B cell (primary cell): ENCODE results near the gene ARHGAP22. TPM values are rescaled to one million over a fixed set of nuclear protein-coding genes. Genes with fewer than 3 reads are reported as not detected.

Experiments
- ATAC-seq: fragments of 200-7000 bp; cut with Tn5 transposase; one replicate; pipeline ENCODE4 v1.10.0; 2021; ENCODE audit warnings: low read depth, mild to moderate bottlenecking, moderate number of reproducible peaks, moderate library complexity
- CTCF ChIA-PET: fragments of 350-600 bp; sonication (Branson Sonifier 250); formaldehyde crosslinking; loops from one replicate; lab custom pipeline; 2021; ENCODE audit warnings: antibody characterized with exemption, inconsistent platforms; lab: Charles Lee
- POLR2A ChIA-PET: fragments of 350-600 bp; sonication (Branson Sonifier 250); formaldehyde crosslinking; loops from one replicate; lab custom pipeline; 2021; ENCODE audit warnings: antibody characterized with exemption; lab: Charles Lee
- DNase-seq: peaks from one replicate; pipeline ENCODE4 v3.0.0; 2013
- H2AFZ ChIP-seq: 2 replicates; pipeline ENCODE4 v1.6.1; 2012; ENCODE audit warnings: mild to moderate bottlenecking, low read depth, low read length; ENCODE audit not compliant: insufficient read depth, poor library complexity, severe bottlenecking
- H3K27ac ChIP-seq, 2 donors: 1 replicate in 1 of 2; 2 replicates in 1 of 2; pipeline ENCODE4 v1.5.1; 2012 to 2013; ENCODE audit warnings: low read length in 2 of 2, mild to moderate bottlenecking in 2 of 2, moderate library complexity in 1 of 2
- H3K27me3 ChIP-seq, 4 experiments: fragments of 200-600 bp in 1 of 4; sonication (generic) in 1 of 4; replicated peaks in 1 of 4; 1 replicate in 2 of 4; 2 replicates in 2 of 4; pipeline versions ENCODE4 v1.6.1 to v1.7.0; 2013 to 2016; ENCODE audit warnings: low read length in 3 of 4, mild to moderate bottlenecking in 2 of 4, mixed read lengths in 1 of 4, moderate library complexity in 1 of 4; ENCODE audit not compliant: insufficient read depth in 4 of 4, control insufficient read depth in 3 of 4; ENCODE audit errors: control extremely low read depth in 1 of 4
- H3K36me3 ChIP-seq, 2 experiments: replicated peaks in 1 of 2; 1 replicate in 1 of 2; 2 replicates in 1 of 2; pipeline versions ENCODE4 v1.6.1 to v1.7.1; 2013; ENCODE audit warnings: low read length in 1 of 2; ENCODE audit not compliant: insufficient read depth in 2 of 2, control insufficient read depth in 1 of 2; ENCODE audit errors: control extremely low read depth in 1 of 2, extremely low read depth in 1 of 2
- H3K4me1 ChIP-seq, 2 donors: fragments of 200-600 bp in 1 of 2; sonication (generic) in 1 of 2; 1 replicate in 1 of 2; 2 replicates in 1 of 2; pipeline versions ENCODE4 v1.5.1 to v1.6.1; 2013 to 2017; ENCODE audit warnings: low read length in 2 of 2; ENCODE audit not compliant: control insufficient read depth in 2 of 2, insufficient read depth in 2 of 2
- H3K4me2 ChIP-seq: replicated peaks from 2 replicates; pipeline ENCODE3; 2012; ENCODE audit warnings: mild to moderate bottlenecking, low read depth, low read length; ENCODE audit not compliant: poor library complexity, severe bottlenecking
- H3K4me3 ChIP-seq, 5 experiments: fragments of 200-600 bp in 1 of 5; sonication (generic) in 1 of 5; 1 replicate in 3 of 5; 2 replicates in 2 of 5; pipeline versions ENCODE4 v1.5.1 to v1.7.0; 2011 to 2016; ENCODE audit warnings: low read length in 4 of 5, mild to moderate bottlenecking in 4 of 5, low read depth in 2 of 5, control low read depth in 1 of 5, moderate library complexity in 1 of 5; ENCODE audit not compliant: insufficient read depth in 1 of 5; ENCODE audit errors: control extremely low read depth in 1 of 5, extremely low read depth in 1 of 5
- H3K79me2 ChIP-seq: fragments of 200-600 bp; sonication (generic); one replicate; pipeline ENCODE4 v1.6.0; 2016; ENCODE audit warnings: low read length; ENCODE audit not compliant: control insufficient read depth, insufficient read depth
- H3K9ac ChIP-seq: fragments of 200-600 bp; sonication (generic); 2 replicates; pipeline ENCODE4 v1.6.1; 2017; ENCODE audit warnings: mild to moderate bottlenecking, low read length, moderate library complexity
- H3K9me3 ChIP-seq, 3 donors: one replicate each; pipeline versions ENCODE4 v1.6.1 to v1.7.1; 2013; ENCODE audit warnings: low read length in 2 of 3; ENCODE audit not compliant: control insufficient read depth in 2 of 3, insufficient read depth in 1 of 3; ENCODE audit errors: control extremely low read depth in 1 of 3
- H4K20me1 ChIP-seq: 2 replicates; pipeline ENCODE4 v1.6.0; 2012; ENCODE audit warnings: mild to moderate bottlenecking, low read length; ENCODE audit not compliant: insufficient read depth, control insufficient read depth, poor library complexity, severe bottlenecking
- H3K27ac Mint-ChIP-seq: one replicate; pipeline ENCODE4 v1.8.0; 2021; ENCODE audit warnings: mixed read lengths
- H3K27me3 Mint-ChIP-seq: one replicate; pipeline ENCODE4 v1.8.0; 2021; ENCODE audit warnings: mixed read lengths
- H3K4me1 Mint-ChIP-seq: one replicate; pipeline ENCODE4 v1.8.0; 2021; ENCODE audit warnings: mixed read lengths
- H3K4me3 Mint-ChIP-seq: one replicate; pipeline ENCODE4 v1.8.0; 2021; ENCODE audit warnings: mixed read lengths
- H3K9me3 Mint-ChIP-seq: one replicate; pipeline ENCODE4 v1.8.0; 2022; ENCODE audit warnings: mixed read lengths; ENCODE audit not compliant: insufficient read depth
- CTCF ChIP-seq: fragments of 200-600 bp; IDR thresholded peaks from one replicate; pipeline ENCODE4 v1.8.0; 2022; ENCODE audit warnings: antibody characterized with exemption, mild to moderate bottlenecking
- EZH2 ChIP-seq: IDR thresholded peaks from 2 replicates; pipeline ENCODE4 v1.6.1; 2012; ENCODE audit warnings: borderline replicate concordance, low read depth, mild to moderate bottlenecking, moderate library complexity, low read length; ENCODE audit not compliant: insufficient read depth, poor library complexity, severe bottlenecking
- WGBS: methylation state at CpG from one replicate; pipeline ENCODE4 v1.1.5; 2013; ENCODE audit warnings: missing lambda C conversion rate; ENCODE audit not compliant: insufficient coverage; 5-methylcytosine and 5-hydroxymethylcytosine counted together
- intact Hi-C: fragments of 100-400 bp; cut with micrococcal nuclease; formaldehyde crosslinking; loops from one replicate; pipeline ENCODE4 v1.10.0; 2022
- polyA plus RNA-seq: library from polyadenylated mRNA; depleted of rRNA; stranded (reverse); fragments of >200 nt; gene quantifications from 2 replicates; pipeline ENCODE4 v1.2.3, GENCODE V29; 2012
- total RNA-seq, 2 donors: library from RNA; stranded (reverse); fragments of 120-200 nt in 1 of 2; gene quantifications; 1 replicate in 1 of 2; 2 replicates in 1 of 2; pipeline versions ENCODE4 v1.2.3 to v1.2.4, GENCODE V29; 2013 to 2022

ARHGAP22 gene
- total and polyA plus RNA-seq, 2 donors (not counting 1 experiment from before 2014, with no cell fraction given), result 1.9 to 2.0 TPM

GRCh38 chr10:48450233-48450740 lies 154.6 kb downstream of the ARHGAP22 start:
- H3K9me3 Mint-ChIP-seq, result no peaks in the 10 kb centered on the region
- POLR2A ChIA-PET, result no interaction called here
- Histone ChIP-seq H4K20me1 (no peaks in the 10 kb centered on the region), H2AFZ (no peak overlapping the region), H3K9ac (no peak overlapping the region), H3K36me3 (no peaks in the 10 kb centered on the region), H3K79me2 (no peaks in the 10 kb centered on the region), H3K27ac (no peak overlapping the region), H3K4me2 (no peak overlapping the region), H3K27me3 (no peaks in the 10 kb centered on the region), H3K4me1 (no peaks in the 10 kb centered on the region), H3K4me3 (no peak overlapping the region), H3K9me3 (no peaks in the 10 kb centered on the region)
- intact Hi-C loops, result no loop called here
- CTCF ChIA-PET, result no interaction called here
- peaks cover 5% of the 10 kb centered on the region for H3K27me3 Mint-ChIP-seq
- TF ChIP-seq CTCF (no peak), EZH2 (no peak)
- no peaks in the 10 kb centered on the region for H3K4me1 Mint-ChIP-seq
- DNase-seq (no peak), ATAC-seq (no peak)
- WGBS, result 97% methylated on average over 49 of the region's 49 CpGs
- H3K4me3 Mint-ChIP-seq, result no peak overlapping the region
- no peak overlapping the region for H3K27ac Mint-ChIP-seq

- Mint-ChIP-seq H3K4me1 (no peaks in the 10 kb centered on the region), H3K27ac (no peak overlapping the region), H3K4me3 (no peak overlapping the region), H3K27me3 (peaks cover 5% of the 10 kb centered on the region), H3K9me3 (no peaks in the 10 kb centered on the region)
- ATAC-seq (no peak), DNase-seq (no peak)
- no peak overlapping the region for H3K27ac ChIP-seq
- no peak for TF ChIP-seq CTCF
- no peak for TF ChIP-seq EZH2
- intact Hi-C loops, result no loop called here
- no peak overlapping the region for H3K4me2 ChIP-seq
- 89% methylated on average over 19 of the region's 19 CpGs for WGBS
- H3K27me3 ChIP-seq, result no peaks in the 10 kb centered on the region
- no peaks in the 10 kb centered on the region for H3K9me3 ChIP-seq
- no peak overlapping the region for H3K4me3 ChIP-seq
- no peaks in the 10 kb centered on the region for H4K20me1 ChIP-seq
- H3K9ac ChIP-seq, result no peak overlapping the region
- CTCF ChIA-PET, result no interaction called here
- POLR2A ChIA-PET, result no interaction called here
- no peaks in the 10 kb centered on the region for H3K79me2 ChIP-seq
- no peak overlapping the region for H2AFZ ChIP-seq
- H3K4me1 ChIP-seq, result no peaks in the 10 kb centered on the region
- H3K36me3 ChIP-seq, result no peaks in the 10 kb centered on the region
These were observed 155.2 kb downstream of the ARHGAP22 start for GRCh38 chr10:48449501-48450232.
